NCI-H1092 (cell line): ENCODE results near the gene RELL2.
A peak's percentile ranks its signal among the peaks of the same experiment; 100 is the strongest.

ENCODE experiments used
- DNase-seq: peaks from one replicate; lab custom pipeline; 2025; lab: John Stamatoyannopoulos, UW

Gene RELL2

GRCh38 chr5:141649972-141650371, 13.2 kb downstream of the RELL2 start:
- no peak for DNase-seq

- DNase-seq = no peak
Measured at GRCh38 chr5:141650851-141651727, 14.3 kb downstream of the RELL2 start, which contains the start of gene FCHSD1. FCHSD1 (minus strand) TSS chr5:141651418; CDS start chr5:141651368, 50 bp downstream.

- no peak for DNase-seq
Measured at GRCh38 chr5:141651728-141652105, 14.9 kb downstream of the RELL2 start.

GRCh38 chr5:141654298-141654697, 17.5 kb downstream of the RELL2 start:
- DNase-seq = no peak

- DNase-seq = no peak
Measured at GRCh38 chr5:141655020-141655419, 18.2 kb downstream of the RELL2 start.

GRCh38 chr5:141656396-141656795, 19.6 kb downstream of the RELL2 start:
- no peak for DNase-seq

GRCh38 chr5:141657404-141657803, 20.6 kb downstream of the RELL2 start:
- no peak for DNase-seq

GRCh38 chr5:141657937-141658545, 21.2 kb downstream of the RELL2 start:
- no peak for DNase-seq

GRCh38 chr5:141662028-141662427, 25.2 kb downstream of the RELL2 start:
- DNase-seq = no peak

GRCh38 chr5:141663506-141663905, 26.7 kb downstream of the RELL2 start:
- no peak for DNase-seq

- peak; percentile 6 for DNase-seq
Measured at GRCh38 chr5:141664733-141665461, 28.1 kb downstream of the RELL2 start.

- DNase-seq = no peak
Measured at GRCh38 chr5:141665995-141666940, 29.5 kb downstream of the RELL2 start.

- DNase-seq = no peak
Measured at GRCh38 chr5:141668601-141669265, 31.9 kb downstream of the RELL2 start.

- DNase-seq = no peak
Measured at GRCh38 chr5:141669520-141669919, 32.7 kb downstream of the RELL2 start.

- no peak for DNase-seq
Measured at GRCh38 chr5:141672071-141672840, 35.5 kb downstream of the RELL2 start.

GRCh38 chr5:141672841-141673813, 36.3 kb downstream of the RELL2 start:
- peak; percentile 4 for DNase-seq

GRCh38 chr5:141674747-141675146, 38.0 kb downstream of the RELL2 start:
- DNase-seq = no peak

- DNase-seq = no peak
Measured at GRCh38 chr5:141675672-141676071, 38.9 kb downstream of the RELL2 start.

GRCh38 chr5:141677415-141677814, 40.6 kb downstream of the RELL2 start:
- no peak for DNase-seq
